HG02981 (cell line): Measurements from ENCODE around the gene GNB1.

Experiments
- ATAC-seq: cut with Tn5 transposase; IDR thresholded peaks from one replicate; pipeline ENCODE4 v1.9.1; 2021; ENCODE audit warnings: mild to moderate bottlenecking, moderate library complexity; ENCODE audit not compliant: unreplicated experiment

The GNB1 gene

DNA sequence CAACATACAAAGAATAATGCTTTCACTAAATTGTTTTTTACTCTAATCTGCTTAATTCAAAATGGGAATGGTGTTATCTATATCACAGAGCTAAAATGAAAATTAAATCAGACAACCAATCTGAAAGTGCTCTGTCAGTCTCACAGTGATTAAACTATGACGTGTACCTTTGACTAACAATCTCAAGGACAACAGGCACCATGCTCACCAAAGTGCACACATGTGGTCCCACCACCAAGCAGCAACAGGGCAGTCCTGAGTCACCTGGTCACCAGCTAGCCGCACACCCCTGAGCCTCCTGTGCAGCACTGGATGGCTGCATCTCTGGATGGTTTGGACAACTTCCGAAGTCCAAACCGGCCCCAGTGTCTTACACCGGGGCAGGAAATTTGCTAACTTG is 58.1 kb downstream of the GNB1 start:
- no peak for ATAC-seq

DNA sequence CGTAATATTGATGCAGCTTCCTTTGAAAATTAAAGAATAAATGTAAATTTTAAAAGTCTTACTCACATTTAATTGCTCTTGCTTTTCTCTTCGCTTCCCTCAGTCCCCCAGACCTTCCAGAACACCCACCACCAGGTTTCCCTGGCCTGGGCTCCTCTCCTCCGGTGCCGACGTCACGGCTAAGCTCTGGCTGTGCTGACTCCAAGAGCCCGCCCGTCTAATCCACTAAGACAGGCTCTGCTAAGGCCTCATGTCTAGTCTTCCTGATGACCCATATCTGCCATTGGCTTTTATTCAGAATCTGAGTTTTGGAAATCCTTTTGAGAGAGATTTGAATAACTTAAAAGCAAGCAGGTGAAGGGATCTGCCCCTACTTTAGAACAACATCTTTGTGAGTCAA is 58.7 kb downstream of the GNB1 start:
- ATAC-seq: no peak

DNA sequence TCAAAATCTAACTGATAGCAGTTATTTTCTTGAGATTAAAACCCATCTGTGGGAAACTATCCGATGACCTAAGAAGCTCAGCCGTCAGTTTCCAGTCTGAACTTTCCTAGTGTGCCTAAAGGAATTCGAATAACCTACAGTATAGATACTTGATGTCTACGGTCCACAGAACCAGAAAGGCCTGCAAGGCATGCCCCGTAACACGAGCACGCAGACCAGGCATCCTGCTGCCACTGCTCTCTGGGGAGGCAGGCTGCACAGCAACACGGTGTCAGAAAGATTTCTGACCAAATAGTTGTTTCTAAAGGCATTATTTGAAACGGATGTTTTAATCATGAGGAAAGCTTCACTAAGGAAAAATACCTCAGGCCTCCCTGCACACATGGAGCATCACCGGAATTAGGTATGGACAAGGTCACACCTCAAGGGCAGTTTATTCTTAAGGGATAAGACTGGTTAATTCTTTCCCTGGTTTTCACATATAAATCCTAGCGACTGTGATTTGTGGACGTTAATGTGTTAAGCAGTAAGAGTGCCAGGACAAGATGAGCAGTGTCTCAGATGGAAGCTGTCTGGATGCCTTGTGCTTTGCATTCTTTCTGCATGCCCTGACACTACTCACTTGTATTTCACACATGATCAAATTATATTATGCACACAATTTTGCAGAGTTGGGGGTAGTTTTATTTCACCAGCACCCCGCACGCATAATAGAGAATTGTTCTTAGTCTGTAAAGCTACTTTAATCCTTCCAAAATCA is 63.6 kb downstream of the GNB1 start:
- ATAC-seq: no peak

DNA sequence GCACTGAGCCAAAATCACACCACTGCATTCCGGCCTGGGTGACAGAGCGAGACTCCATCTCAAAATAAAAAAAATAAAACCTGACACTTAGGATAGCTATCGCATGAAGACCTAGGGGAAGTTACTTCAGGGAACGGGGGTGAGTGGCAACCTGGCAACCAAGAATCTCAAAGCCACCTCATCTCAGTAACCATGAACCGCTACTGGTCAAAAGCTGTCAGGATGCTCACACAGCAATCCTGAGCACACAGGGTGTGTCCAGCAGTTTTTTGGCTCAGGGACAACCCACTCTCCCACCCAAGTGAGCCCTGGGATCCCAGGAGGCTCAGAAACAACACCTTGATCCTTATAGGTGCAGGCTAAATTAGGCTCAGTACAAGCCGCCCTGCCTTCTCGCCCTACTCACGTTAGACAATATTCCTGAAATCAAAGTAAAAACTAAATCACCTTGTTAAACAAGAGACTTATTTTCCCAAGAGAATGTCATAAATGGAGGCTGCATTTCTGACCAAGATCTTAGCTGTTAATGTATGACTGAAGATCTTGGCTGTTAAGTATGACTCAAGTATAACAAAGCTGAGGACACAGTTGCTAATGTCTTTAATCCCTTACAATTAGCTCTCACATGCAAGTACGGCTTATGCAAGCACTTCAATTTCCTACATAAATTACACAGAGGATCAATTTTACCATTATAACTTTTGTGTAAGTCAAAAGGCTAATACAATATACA is 64.4 kb downstream of the GNB1 start:
- ATAC-seq: no peak

DNA sequence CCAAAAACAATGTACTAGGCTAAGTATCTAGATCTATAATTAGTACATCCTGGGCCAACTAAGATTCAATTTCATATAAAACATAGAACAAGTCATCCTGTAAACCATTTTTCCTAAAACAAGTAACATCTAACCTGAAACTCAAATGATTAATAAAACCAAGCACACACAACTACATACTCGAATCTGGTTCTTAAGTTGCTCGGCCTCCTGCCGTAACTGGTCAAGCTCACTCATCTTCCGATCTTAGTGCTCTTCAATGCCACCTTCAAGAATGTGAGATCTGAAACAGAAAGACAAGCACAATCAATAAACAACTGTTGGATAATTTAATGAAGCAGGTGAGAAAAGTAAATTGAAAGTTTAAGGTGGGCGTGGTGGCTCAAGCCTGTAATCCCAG is 65.7 kb downstream of the GNB1 start:
- ATAC-seq: no peak

DNA sequence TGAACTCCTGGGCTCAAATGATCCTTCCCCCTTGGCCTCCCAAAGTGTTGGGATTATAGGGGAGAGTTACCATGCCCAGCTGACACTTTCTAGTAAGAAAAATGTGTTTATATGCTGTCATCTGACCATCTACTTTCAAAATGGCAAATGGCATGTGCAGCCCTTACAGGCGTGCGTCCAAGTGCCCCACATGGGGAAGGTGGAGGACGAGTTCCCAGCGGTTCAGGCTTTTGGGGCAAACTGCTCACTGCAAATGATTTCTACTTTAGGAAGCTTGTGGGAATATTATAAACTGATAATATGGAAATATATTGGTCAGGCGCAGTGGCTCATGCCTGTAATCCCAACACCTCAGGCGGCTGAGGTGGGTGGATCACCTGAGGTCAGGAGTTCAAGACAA is 71.1 kb downstream of the GNB1 start:
- no peak for ATAC-seq

DNA sequence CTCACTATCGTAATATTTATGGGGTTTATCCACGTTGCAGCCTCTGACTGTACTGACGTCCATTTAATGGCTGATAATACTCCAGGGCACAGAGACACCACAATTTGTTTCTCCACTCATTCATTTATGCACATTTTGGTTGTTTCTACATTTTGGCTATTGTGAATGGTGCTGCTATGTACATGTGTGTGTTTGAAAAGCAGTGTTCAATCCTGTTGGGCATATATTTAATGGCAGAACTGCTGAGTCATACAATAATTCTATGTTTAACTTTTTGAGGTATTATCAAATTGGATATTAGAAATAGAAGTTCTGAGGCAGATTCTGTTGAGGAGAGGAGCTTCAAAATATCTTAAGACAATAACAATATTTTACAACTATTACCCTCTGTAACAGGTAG is 73.7 kb downstream of the GNB1 start:
- ATAC-seq: no peak

DNA sequence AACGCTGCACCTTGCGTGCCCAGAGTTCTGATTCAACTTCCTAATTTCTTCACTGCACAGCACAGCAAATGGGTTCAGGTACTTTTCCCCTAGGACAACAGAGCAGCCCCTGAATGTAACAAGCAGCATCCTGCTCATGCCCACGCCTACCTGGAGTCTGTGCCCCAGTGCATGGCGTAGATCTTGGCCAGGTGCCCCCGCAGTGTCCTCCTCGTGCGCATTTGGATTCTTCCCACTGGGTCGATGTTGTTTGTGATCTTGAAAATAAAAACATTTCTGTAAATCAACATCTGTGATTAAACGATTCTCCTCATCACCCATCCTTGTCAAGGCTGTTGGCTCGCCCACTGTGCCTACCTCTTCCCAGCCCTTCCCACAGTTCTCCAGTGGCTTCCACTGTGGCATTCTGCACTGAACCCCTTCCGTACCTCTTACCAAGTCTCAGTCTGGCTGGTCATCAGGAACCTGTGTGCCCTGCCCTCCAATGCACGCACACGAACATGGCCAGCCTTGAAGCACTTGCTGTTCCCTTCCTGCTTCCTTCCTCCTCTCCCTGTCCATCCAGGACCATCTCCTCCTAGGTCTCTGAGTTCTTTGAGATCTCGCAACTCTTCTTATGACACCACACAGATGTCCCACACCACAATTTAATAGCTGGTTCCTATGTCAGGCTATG is 75.1 kb downstream of the GNB1 start:
- ATAC-seq: no peak

DNA sequence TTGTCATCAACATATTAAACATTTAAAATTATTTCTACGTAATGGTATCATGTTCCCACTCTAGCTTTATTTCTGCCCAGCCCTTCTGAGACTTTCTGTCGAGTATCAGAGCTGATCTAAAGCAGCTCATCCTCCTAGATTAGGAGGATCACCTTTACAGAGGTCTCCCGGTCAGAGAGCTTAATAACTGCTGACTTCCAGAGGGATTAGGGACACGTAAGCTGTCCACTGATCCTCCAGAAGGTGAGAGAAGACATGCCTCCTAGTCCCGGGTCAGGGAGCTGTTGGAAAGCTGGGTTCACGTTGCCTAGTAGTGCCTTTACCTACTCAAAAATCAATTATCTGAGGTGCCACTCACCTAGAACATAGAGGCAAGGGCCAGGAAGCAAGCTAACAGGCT is 81.4 kb downstream of the GNB1 start:
- ATAC-seq: no peak

DNA sequence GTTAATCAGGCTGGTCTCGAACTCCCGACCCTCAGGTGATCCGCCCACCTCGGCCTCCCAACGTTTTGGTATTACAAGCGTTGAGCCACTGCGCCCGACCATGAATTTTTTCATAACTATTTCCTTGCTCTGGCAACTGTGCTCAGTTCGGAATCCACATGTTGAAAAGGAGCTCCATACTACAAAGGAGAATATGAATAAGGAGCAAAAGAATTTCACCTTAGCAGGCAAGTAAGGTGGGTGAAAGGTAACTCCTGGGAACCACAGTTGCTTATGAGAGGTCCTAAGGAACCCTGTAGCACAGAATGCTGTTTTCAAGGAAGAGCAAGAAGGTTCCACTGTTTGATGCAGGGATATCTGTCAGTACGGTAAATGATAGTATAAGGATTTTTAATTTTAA is 82.7 kb downstream of the GNB1 start:
- ATAC-seq: no peak

DNA sequence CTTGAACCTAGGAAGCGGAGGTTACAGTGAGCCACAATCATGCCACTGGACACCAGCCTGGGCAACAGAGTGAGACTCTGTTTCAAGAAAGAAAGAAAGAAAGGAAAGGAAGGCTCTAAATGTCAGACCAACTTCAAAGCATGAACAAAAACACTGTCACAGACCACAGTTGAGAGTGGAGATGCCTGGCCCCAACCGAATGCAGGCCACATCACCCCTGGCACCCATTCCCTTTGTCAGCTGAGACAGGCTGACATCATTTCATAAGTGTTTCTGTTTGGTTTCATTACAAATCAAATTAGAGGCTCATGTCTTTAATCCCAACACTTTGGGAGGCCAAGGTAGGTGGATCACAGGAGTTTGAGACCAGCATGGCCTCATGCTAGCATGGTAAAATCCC is 84.0 kb downstream of the GNB1 start:
- ATAC-seq: no peak

DNA sequence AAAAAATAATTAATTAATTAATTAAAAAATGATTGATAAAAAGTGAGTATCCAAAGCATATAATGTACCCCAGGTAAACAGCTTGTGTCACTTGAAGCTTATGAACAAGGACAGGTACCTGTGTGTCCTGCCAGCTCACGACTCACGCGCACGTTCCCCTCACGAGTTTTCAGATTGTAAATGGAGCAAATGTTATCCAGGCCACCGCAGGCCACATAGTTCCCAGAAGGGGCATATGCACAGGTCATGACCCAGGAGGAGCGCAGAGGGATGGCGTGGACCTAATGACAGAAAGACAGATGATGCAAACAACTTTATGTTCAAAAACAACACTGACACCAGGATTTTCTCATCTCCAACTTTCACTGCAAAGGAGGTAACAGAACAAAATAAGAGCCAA is 86.6 kb downstream of the GNB1 start:
- ATAC-seq: no peak

DNA sequence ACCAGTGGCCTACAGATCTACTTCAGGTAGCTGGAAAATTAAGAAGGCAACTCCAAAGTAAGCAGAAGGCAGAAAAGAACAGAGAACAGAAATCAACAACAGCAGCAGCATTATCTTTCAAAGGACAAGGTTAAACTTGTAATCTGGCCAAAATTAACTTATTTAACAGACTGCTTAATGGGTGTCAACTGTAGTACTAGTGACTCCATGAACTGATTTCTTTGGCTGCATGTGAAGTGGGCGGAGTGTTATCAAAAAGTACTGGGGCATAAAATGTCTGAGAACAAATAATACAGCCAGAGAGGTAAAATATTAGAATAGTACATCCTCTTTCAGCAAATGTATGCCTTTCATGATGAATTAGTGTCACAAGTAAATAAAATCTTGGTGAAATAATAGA is 88.0 kb downstream of the GNB1 start:
- ATAC-seq: no peak

DNA sequence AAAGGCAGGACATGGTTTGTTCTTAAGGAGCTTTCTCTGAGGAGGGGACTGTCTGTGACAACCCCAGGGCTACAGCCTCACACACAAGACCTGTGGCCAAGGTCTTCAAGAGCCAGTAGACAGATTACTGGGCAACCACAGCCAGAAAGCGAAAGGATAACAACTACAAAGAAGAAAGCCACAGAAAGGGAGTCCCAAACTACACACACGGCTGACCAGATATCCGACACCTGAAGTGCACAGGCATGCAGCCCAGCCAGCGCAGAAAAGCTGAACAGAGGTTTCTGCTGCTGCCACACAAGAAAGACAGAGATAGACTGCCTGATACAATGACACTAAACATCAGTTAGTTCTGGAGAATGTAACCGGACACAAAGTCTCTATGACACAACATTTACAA is 91.2 kb downstream of the GNB1 start:
- ATAC-seq: peak; percentile 74

DNA sequence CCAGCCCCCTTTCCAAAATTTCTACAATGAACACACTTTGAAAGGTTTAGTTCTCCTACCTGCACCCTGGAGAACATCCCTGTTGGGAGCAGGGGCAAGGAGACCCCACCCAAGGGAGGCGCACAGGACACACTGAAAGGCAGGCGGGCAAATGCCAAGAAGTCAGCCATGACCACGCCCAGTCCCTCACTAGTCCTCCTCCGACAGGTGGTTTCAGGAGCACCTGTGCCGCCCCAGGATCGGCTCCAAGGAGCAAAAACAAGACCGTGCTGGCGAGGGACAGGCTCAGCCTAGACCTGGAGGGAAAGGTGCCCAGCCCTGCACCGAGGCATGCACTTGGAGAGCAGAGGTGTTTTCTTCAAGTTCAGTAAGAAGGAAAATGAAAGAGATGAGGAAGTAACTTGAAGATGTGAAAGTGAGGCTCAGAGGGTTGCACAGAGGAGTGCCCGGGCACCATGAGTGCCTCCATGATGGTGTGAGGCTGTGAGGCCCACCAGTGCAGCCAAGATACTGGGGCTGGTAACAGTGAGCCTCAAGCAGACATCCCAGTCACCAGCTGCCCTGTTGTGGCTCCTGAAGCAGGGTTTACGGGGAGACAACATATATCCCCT is 93.1 kb downstream of the GNB1 start:
- no peak for ATAC-seq

DNA sequence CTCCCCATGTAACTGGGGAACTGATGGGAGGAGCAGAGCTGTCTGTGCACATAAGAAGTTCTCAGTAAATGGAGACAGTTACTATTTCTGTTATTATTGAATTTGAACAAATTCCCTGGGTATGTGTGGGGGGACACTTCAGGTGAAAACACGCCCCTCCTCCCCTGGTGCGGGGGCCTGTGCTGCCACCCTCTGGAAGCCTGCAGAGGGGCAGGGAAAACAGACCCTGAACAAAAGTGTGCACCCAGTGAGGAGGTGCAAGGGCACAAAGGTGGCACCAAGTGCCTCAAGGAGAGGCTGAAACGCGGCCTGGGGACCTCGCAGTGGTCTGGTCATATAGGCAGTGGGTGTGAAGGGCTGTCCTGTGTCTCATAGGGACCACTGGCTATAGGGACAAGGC is 94.4 kb downstream of the GNB1 start:
- no peak for ATAC-seq

DNA sequence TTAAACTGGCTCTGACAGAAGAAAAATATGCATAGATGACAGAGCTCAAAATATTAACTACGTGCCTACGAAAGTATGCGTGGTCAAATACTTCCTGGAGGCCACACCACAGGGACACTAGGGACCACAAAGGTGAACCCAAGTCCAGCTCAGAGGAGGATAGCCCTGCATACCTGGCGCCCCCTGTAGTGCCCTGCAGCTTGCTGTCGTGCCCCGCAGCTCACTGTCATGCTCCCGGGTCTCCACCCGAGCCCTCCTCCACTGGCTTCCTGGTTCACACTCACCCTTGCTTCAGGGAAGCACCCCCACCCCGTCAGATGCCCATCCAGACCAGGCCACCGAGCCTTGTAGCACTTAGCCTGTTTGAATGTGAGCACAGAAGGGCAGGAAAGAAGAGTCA is 95.9 kb downstream of the GNB1 start:
- ATAC-seq: no peak

DNA sequence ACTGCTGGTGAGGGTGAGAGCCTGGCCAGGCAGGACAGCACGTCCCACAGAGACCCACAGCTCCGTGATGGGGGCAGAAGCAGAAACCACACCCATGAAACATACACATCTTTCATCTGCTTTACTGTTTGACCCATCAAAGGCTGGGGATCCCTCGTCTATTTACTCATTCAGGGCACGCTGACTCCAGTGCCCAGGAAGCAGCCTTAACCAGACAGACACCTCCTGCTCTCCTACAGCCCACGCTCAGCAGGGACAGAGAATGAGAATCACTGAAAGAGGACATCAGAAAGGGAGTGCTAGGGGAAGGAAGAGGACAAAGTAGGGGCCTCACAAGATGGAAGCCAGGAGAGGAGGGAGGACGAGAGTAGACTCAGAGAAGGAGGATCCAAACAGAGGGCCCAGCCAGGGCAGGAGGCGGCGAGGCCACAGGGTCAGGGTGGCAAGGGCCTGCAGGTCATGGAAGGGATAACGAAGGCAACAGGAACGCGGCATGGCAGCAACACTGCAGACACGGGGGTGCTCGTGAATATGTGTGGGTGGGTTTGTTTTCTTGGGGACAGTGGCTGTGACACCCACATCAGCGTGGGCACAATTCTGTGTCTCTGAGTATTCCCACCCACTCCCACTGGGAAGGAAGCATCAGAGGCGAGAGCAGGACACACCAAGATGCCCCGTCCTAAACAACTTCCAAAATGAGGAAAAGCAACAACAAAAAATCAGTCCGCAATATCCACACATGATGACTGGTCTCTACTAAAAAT is 97.2 kb downstream of the GNB1 start:
- no peak for ATAC-seq

DNA sequence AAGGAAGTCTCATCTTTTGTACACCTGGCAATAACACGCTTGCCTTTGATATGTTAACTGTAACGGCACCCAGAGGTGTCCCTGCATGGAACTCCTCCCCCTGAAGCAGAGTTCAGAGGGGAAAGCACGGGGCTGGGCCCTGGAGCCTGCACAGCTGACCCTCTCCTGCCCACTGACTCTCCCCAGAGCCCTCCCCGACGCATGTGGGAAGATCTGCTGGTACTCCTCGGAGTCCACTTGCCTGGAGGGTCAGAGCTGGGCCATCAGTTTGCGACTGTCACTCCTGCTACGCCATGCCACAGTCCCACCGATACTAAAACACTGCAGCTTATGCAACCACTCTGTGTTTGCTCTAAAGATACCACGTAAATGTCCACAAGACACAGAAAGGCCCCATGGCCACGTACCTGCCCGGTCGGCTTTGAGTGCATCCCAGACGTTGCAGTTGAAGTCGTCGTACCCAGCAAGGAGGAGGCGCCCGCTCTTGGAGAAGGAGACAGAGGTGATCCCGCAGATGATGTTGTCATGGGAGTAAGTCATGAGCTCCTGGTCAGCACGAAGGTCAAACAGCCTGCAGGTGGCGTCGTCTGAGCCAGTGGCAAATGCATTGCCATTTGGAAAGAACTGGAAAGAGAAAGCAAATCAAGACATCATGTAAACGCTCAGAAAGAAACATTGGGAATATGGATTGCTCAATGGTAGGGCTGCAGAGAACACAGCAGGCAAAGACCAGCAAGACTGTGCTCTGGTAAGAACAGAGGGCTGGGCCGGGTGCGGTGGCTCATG is 102.0 kb downstream of the GNB1 start:
- ATAC-seq: no peak

DNA sequence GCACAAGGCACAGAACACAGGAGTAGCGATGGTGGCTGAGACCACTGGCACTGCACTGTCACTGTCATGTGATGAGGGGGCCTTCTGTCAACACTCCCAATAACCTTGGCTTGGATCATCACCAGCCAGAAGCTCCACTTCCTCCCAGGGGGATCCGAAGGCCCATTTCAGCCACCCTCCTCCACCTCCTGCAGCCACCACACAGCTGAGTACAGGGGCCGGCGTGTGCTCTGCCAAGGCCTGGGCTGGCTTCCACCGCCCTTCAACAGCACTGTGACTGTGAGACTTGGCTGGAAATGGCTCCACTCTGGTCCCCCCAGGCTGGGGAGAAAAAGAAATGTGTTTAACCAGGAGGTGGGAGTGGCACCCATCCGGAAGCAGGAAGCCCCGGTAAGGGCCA is 102.8 kb downstream of the GNB1 start:
- ATAC-seq: no peak
